HEK293T (cell line): ENCODE measurements around the gene GRIN3B.

ENCODE experiments used
- CTCF ChIA-PET: fragments of 350-600 bp; formaldehyde crosslinking; extraction: SDS; loops from one replicate; lab custom pipeline; 2021; ENCODE audit warnings: antibody characterized with exemption, inconsistent platforms; lab: Yijun Ruan, JAX
- POLR2A ChIA-PET: fragments of 350-600 bp; formaldehyde crosslinking; extraction: SDS; loops from one replicate; lab custom pipeline; 2020; ENCODE audit warnings: antibody characterized with exemption, inconsistent platforms; lab: Yijun Ruan, JAX
- DNase-seq: peaks from one replicate; pipeline ENCODE4 v3.0.0; 2012; ENCODE audit warnings: mixed read lengths; ENCODE audit errors: extremely low spot score
- ARNT ChIP-seq: fragments of 450-650 bp; IDR thresholded peaks from 2 replicates; pipeline ENCODE4 v1.6.1; 2017; ENCODE audit warnings: mild to moderate bottlenecking
- BHLHE40 ChIP-seq: fragments of 450-650 bp; IDR thresholded peaks from 2 replicates; pipeline ENCODE4 v1.6.1; 2016; ENCODE audit warnings: mild to moderate bottlenecking, moderate library complexity, borderline replicate concordance
- CTBP1 ChIP-seq: fragments of 450-650 bp; IDR thresholded peaks from 2 replicates; pipeline ENCODE4 v1.6.1; 2016; ENCODE audit warnings: borderline replicate concordance
- ELF4 ChIP-seq: fragments of 450-650 bp; IDR thresholded peaks from 2 replicates; pipeline ENCODE4 v1.6.1; 2017; ENCODE audit warnings: antibody characterized with exemption
- FOXA1 ChIP-seq: fragments of 450-650 bp; IDR thresholded peaks from 2 replicates; pipeline ENCODE4 v1.6.1; 2016; ENCODE audit warnings: mild to moderate bottlenecking
- FOXK2 ChIP-seq: fragments of 450-650 bp; IDR thresholded peaks from 2 replicates; pipeline ENCODE4 v1.6.1; 2016; ENCODE audit warnings: mild to moderate bottlenecking
- FOXM1 ChIP-seq: fragments of 450-650 bp; IDR thresholded peaks from 2 replicates; pipeline ENCODE4 v1.6.1; 2017; ENCODE audit warnings: mild to moderate bottlenecking, borderline replicate concordance
- HDGF ChIP-seq: fragments of 450-650 bp; IDR thresholded peaks from 2 replicates; pipeline ENCODE4 v1.6.1; 2017; ENCODE audit warnings: antibody characterized with exemption, borderline replicate concordance
- L3MBTL2 ChIP-seq: fragments of 450-650 bp; conservative IDR thresholded peaks from 2 replicates; pipeline ENCODE4 v1.6.1; 2016; ENCODE audit warnings: mild to moderate bottlenecking
- LEF1 ChIP-seq: fragments of 450-650 bp; IDR thresholded peaks from 2 replicates; pipeline ENCODE4 v1.6.1; 2017; ENCODE audit warnings: mild to moderate bottlenecking, borderline replicate concordance
- NFRKB ChIP-seq: fragments of 450-650 bp; IDR thresholded peaks from 2 replicates; pipeline ENCODE4 v1.6.1; 2016; ENCODE audit warnings: mild to moderate bottlenecking, moderate library complexity
- SP1 ChIP-seq: fragments of 450-650 bp; IDR thresholded peaks from 2 replicates; pipeline ENCODE4 v1.6.1; 2017
- SUZ12 ChIP-seq: fragments of 450-650 bp; IDR thresholded peaks from 2 replicates; pipeline ENCODE4 v1.6.1; 2016; ENCODE audit warnings: mild to moderate bottlenecking
- TARDBP ChIP-seq: fragments of 450-650 bp; IDR thresholded peaks from 2 replicates; pipeline ENCODE4 v1.6.1; 2016
- ZNF384 ChIP-seq: fragments of 450-650 bp; IDR thresholded peaks from 2 replicates; pipeline ENCODE4 v1.6.1; 2016
- TF ChIP-seq, protein P1 (sequence below): fragments of 450-650 bp; IDR thresholded peaks from 2 replicates; pipeline ENCODE4 v1.6.1; 2016

The GRIN3B gene

DNA sequence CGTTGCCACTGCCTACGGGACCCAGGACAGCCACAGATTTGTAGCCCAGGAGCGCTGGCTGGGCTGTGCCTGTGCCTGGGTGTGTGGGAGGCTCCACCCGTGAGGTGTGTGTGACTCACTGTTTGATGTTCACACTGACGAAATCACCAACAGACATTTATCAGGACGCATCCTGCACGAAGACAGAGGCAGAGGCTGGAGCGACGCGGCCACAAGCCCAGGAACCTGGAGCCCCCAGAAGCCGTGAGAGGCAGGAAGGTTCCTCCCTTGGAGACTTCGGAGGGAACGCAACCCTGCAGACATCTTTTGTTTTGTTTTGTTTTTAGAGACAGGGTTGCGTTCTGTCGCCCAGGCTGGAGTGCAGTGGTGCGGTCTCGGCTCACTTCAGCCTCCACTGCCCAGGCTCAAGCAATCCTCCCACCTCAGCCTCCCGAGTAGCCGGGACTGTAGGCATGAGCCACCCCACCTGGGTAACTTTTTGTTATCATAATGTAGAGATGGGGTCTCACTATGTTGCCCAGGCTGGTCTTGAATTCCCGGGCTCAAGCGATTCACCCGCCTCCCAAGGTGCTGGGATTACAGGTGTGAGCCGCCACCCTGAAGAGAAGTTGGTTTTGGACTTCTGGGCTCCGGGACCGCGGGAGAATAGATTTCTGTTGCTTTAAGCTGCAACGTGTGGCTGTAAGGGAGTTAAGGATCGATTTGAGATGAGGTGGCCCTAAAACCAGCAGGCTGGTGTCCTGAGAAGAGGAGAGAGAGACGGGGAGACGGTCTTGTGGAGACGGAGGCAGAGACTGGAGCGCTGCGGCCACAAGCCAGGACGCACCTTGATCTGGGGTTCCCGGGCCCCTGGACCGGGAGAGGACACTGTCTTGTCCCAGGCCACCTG is 41.0 kb upstream of the GRIN3B start:
- ChIA-PET POLR2A (interaction anchor here (0.6 kb wide), 1 partner anchor 20 kb away, joined by 3 read pairs; no protein-coding TSS in a partner anchor), CTCF (no interaction called here)
- no peak for DNase-seq
- TF ChIP-seq ELF4 (no peak), FOXA1 (no peak), ZNF384 (no peak), LEF1 (no peak), BHLHE40 (no peak), CTBP1 (no peak), HDGF (no peak), NFRKB (no peak), SUZ12 (no peak), FOXM1 (no peak), L3MBTL2 (no peak), SP1 (no peak), FOXK2 (no peak), ARNT (no peak), TARDBP (no peak)
- TF ChIP-seq, protein P1, sequence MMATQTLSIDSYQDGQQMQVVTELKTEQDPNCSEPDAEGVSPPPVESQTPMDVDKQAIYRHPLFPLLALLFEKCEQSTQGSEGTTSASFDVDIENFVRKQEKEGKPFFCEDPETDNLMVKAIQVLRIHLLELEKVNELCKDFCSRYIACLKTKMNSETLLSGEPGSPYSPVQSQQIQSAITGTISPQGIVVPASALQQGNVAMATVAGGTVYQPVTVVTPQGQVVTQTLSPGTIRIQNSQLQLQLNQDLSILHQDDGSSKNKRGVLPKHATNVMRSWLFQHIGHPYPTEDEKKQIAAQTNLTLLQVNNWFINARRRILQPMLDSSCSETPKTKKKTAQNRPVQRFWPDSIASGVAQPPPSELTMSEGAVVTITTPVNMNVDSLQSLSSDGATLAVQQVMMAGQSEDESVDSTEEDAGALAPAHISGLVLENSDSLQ: no peak

DNA sequence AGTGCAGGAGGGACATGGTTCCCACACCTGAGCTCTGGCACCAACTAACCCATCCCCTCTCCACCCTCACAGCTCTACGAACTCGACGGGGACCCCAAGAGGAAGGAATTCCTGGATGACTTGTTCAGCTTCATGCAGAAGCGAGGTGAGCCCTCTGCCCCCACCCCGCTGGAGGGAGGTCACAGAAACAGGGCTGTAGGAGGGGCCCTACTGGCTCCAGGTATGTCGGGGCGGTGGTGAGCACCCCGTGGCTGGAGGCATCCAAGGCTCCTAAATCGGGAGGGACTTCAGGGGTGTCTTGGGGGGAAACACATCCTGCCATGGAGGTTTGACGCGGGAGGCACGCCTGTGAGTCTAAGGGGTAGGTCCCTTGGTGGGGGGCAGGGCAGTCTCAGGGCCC is 40.2 kb upstream of the GRIN3B start:
- CTCF ChIA-PET: no interaction called here
- TF ChIP-seq ARNT: no peak
- DNase-seq: no peak
- POLR2A ChIA-PET: interaction anchor here (0.6 kb wide), 1 partner anchor 21 kb away, joined by 3 read pairs; no protein-coding TSS in a partner anchor

DNA sequence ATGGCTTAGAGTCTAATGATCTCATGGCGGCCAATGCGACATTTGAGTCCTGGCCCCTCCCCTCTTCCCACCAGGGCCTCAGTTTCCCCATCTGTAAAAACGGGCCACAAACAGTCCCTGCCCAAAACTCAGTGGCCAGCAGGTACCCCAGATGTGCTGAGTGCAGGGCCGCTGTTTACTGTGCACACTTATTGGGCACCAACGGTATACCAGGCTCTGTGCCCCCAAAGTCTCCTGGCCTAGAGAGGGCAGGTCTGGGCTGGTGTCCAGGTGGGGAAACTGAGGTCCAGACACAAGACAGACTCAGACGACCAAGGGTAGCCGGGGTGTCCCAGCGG is 39.6 kb upstream of the GRIN3B start:
- TF ChIP-seq ZNF384 (no peak), SUZ12 (no peak), ELF4 (no peak), FOXK2 (no peak), FOXA1 (no peak), FOXM1 (no peak), CTBP1 (no peak), SP1 (no peak), LEF1 (no peak), NFRKB (no peak), L3MBTL2 (no peak), HDGF (no peak), ARNT (no peak), TARDBP (no peak), BHLHE40 (no peak)
- TF ChIP-seq, protein P1: no peak
- DNase-seq: no peak
- POLR2A ChIA-PET: no interaction called here
- CTCF ChIA-PET: no interaction called here

DNA sequence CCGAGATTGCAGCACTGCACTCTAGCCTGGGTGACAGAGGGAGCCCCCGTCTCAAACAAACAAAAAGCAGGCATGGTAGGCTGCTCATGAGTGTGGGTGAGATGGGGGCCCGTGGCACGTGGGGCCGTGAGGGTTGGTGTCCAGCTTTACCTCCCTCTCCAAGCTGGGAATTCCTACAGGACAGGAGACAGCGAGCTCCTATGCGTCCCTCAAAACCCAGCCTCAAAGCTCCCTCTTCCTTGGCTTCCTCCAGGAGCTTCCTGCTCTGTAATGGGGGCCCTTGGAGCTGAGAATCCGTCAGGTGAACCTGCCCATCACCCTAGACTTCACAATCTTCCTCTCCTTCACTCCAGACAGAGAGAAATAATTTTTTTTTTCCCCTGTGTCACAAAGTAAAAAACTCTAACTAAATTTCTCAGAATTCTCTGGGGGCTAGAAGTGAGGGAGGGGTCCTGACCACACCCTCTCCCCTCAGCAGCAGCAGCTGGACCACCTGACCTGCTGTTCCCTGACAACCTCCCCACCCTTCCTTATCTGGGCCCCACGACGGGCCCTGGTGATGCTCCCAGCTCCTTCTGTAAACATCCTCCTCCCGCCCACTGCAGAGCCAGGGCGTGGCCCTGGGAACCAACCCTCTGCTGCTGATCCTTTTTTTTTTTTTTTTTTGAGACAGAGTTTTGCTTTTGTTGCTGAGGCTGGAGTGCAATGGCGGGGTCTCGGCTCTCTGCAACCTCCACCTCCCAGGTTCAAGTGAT is 38.2 kb upstream of the GRIN3B start:
- CTCF ChIA-PET: interaction anchor here (0.6 kb wide), 1 partner anchor 34 kb away, joined by 3 read pairs; no protein-coding TSS in a partner anchor
- TF ChIP-seq ZNF384 (0 out of 2 replicates have a peak, but pooled peaks have one; percentile 38), L3MBTL2 (no peak), HDGF (no peak)
- POLR2A ChIA-PET: no interaction called here
- DNase-seq: no peak

DNA sequence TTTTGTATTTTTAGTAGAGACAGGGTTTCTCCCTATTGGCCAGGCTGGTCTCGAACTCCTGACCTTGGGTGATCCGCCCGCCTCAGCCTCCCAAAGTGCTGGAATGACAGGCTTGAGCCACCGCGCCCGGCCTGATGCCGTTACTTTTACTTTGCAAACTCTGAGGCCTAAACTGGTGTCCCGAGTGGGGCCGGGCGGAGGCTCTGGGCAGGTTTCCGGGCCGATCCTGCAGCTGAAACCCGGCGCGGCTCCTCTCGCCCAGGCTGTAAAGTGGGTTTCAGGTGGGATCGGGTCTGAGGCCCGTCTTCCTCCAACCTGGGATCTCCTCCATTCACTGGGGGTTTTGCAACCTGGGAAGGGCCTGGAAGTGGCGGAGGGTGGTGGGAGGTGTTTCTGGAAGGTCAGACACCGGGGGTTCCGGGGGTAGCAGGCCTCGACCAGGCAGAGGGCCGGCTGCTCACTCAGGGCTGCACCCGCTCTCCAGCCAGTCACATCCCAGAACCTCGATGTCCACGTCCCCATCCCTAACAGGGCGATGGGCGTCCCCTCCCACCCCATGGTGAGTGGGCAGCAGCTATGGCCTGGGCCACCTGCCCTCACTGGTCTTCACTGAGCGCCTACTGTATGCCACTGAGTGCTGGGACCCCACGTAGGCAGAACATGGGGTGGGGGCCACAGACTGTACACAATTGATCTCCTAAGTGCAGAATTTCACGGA is 37.4 kb upstream of the GRIN3B start:
- CTCF ChIA-PET: no interaction called here
- TF ChIP-seq SP1 (no peak), FOXK2 (no peak), LEF1 (no peak)
- POLR2A ChIA-PET: no interaction called here
- DNase-seq: no peak

DNA sequence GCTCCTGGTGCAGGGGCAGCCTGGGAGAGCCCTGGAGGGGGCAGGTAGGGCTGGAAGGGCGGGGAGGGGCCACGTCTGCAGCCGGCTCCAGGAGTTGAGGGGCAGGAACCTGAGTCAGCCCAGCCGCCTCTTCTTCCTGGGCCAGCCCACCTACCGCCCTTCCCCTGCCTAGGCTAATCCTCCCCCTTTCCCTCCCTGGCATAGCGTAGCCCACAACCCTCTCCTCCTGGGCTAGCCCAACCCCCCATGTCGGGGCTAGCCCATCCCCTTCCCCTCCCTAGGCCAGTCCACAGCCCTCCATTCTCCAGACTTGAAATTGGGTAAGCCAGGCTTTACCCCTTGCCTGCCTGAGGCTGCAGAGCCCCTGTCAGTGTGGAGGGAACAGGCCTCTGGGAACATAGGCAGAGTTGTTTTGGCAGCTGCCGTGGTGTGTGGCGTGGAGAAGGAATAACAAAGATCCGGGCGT is 36.7 kb upstream of the GRIN3B start:
- TF ChIP-seq LEF1: no peak
- no peak for TF ChIP-seq HDGF
- TF ChIP-seq SP1: no peak
- TF ChIP-seq SUZ12: no peak
- no peak for TF ChIP-seq TARDBP
- TF ChIP-seq FOXM1: no peak
- TF ChIP-seq FOXA1: no peak
- TF ChIP-seq FOXK2: no peak
- TF ChIP-seq CTBP1: no peak
- no peak for TF ChIP-seq NFRKB
- TF ChIP-seq, protein P1: no peak
- no peak for TF ChIP-seq ELF4
- TF ChIP-seq L3MBTL2: no peak
- ChIA-PET POLR2A (no interaction called here), CTCF (no interaction called here)
- no peak for DNase-seq
